PFSK-1 (cell line): ENCODE results near the gene VPS35L.

ENCODE experiments used
- POLR2AphosphoS5 ChIP-seq: IDR thresholded peaks from 2 replicates; pipeline ENCODE4 v1.6.1; 2012; ENCODE audit warnings: low read depth, mild to moderate bottlenecking, control low read depth, low read length, moderate library complexity
- REST ChIP-seq, 2 experiments: IDR thresholded peaks; 2 replicates each; pipeline versions ENCODE4 v1.6.1 to v1.8.0; 2011 to 2012; ENCODE audit warnings: low read depth in 2 of 2, low read length in 2 of 2, control low read depth in 1 of 2, inconsistent platforms in 1 of 2, mild to moderate bottlenecking in 1 of 2, moderate library complexity in 1 of 2; ENCODE audit not compliant: insufficient read depth in 1 of 2
- TAF1 ChIP-seq: IDR thresholded peaks from 2 replicates; pipeline ENCODE4 v1.6.1; 2012; ENCODE audit warnings: low read length, control low read depth, borderline replicate concordance; ENCODE audit not compliant: insufficient read depth

DNA sequence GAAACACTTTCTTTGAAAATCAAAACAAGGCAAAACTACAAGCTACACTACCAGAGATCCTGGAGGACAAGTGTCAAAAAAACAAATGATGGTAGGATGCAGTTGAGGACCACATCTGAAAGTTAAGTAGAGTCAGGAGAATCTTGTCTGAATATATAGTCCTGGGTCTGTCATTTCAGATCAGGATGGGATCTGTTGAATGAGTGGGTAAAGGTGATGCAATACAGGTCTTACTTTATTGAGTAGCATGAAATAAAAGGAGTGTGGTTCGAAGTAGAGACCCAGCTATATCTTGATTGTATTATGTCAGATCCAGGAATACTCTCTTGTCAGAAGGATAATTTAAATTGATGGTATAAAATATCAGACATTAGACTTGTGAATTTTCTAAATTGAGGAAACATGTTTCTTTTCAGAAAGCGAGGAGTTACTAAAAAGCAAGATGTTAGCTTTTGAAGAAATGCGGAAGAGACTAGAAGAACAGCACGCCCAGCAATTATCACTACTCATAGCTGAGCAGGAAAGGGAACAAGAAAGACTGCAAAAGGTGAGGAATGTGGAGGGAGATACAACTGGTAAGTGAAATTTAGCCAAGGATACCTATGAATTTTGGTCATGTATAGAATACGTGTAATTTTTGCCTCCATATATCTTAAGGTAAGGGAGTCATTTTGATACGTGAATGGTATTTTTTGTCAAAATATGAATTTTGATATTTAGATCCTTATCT is 15.1 kb upstream of the VPS35L start:
- TF ChIP-seq REST (IDR thresholded peaks at IDR 0.05; ENCODE audit: insufficient read depth in 1 of 2, low read depth in 2 of 2, low read length in 2 of 2) (no peak), POLR2AphosphoS5 (no peak), TAF1 (no peak)
